Measurements from ENCODE around the gene TRPV4. TPM values are rescaled to one million over a fixed set of nuclear protein-coding genes. Genes with fewer than 3 reads are reported as not detected.

Gene TRPV4
- total RNA-seq: not detected
- not detected for polyA plus RNA-seq
- total RNA-seq: 0 to 0.09 (median 0) reads per million in 6 experiments

GRCh38 chr12:109833307-109834189 lies at the start of gene TRPV4:
Gene TRPV4, minus strand, starts transcription at chr12:109833398. Its CDS starts 18,602 bp downstream, at chr12:109814796.
- POLR2A ChIA-PET: no interaction called here
- Mint-ChIP-seq H3K4me1 (peaks cover 1 to 5% (median 4%) of the 10 kb centered on the region in 4 donors), H3K27me3 (peaks cover 17 to 51% (median 21%) of the 10 kb centered on the region in 5 donors), H3K9me3 (no peaks in the 10 kb centered on the region), H3K27ac (peak within 1 kb of the TSS in 1 of 10 donors; percentile 13), H3K36me3 (no peaks in the 10 kb centered on the region), H3K4me3 (peak within 1 kb of the TSS in 8 of 10 donors; percentile 7 to 57 (median 38))
- no peak for ATAC-seq
- DNase-seq: no peak

GRCh38 chr12:109881752-109882151 lies 48.6 kb upstream of the TRPV4 start:
- peak overlapping the region in 4 of 10 donors; percentile 0 to 94 (median 65) for H3K27ac Mint-ChIP-seq

GRCh38 chr12:109880938-109881337 lies 47.7 kb upstream of the TRPV4 start:
- POLR2A ChIA-PET: interaction anchor here (1.1 to 1.5 kb wide), 2 partner anchors 8 to 9 kb away, joined by 4 read pairs; no protein-coding TSS in a partner anchor

More at GRCh38 chr12:109881752-109882151, 48.6 kb upstream of the TRPV4 start:
- H3K27me3 Mint-ChIP-seq: peaks cover 0 to 1% (median 0%) of the 10 kb centered on the region in 5 donors
- ATAC-seq (no peak), DNase-seq (no peak)
- H3K36me3 Mint-ChIP-seq: no peaks in the 10 kb centered on the region
- POLR2A ChIA-PET: no interaction called here
- peak overlapping the region in 4 of 10 donors; percentile 86 to 98 (median 90) for H3K4me3 Mint-ChIP-seq
- H3K9me3 Mint-ChIP-seq: no peaks in the 10 kb centered on the region
- H3K4me1 Mint-ChIP-seq: peaks cover 20 to 45% (median 37%) of the 10 kb centered on the region in 4 donors

GRCh38 chr12:109880043-109880931 lies 47.1 kb upstream of the TRPV4 start, which contains the start of gene GLTP:
Gene GLTP, minus strand, starts transcription at chr12:109880541. Its CDS starts 167 bp downstream, at chr12:109880374.
- Mint-ChIP-seq H3K27me3 (peaks cover 0 to 1% (median 0%) of the 10 kb centered on the region in 5 donors), H3K36me3 (no peaks in the 10 kb centered on the region), H3K4me1 (peaks cover 23 to 58% (median 51%) of the 10 kb centered on the region in 4 donors), H3K4me3 (peak within 1 kb of the TSS; percentile 89 to 98 (median 96)), H3K9me3 (no peaks in the 10 kb centered on the region), H3K27ac (peak within 1 kb of the TSS; percentile 87 to 99 (median 96))
- DNase-seq: peak; percentile 83 to 95 (median 91)
- ATAC-seq: peak; percentile 95 to 96
- POLR2A ChIA-PET: interaction anchor here (1.1 to 1.5 kb wide), 2 partner anchors 8 to 10 kb away, joined by 4 read pairs; no protein-coding TSS in a partner anchor

More at GRCh38 chr12:109880938-109881337, 47.7 kb upstream of the TRPV4 start:
- H3K27ac Mint-ChIP-seq: peak overlapping the region; percentile 83 to 98 (median 94)
- no peaks in the 10 kb centered on the region for H3K36me3 Mint-ChIP-seq
- peak overlapping the region; percentile 69 to 98 (median 86) for H3K4me3 Mint-ChIP-seq
- H3K9me3 Mint-ChIP-seq: no peaks in the 10 kb centered on the region
- H3K4me1 Mint-ChIP-seq: peaks cover 20 to 52% (median 44%) of the 10 kb centered on the region in 4 donors
- DNase-seq (peak in 2 of 10 donors; percentile 4 to 13), ATAC-seq (no peak)
- peaks cover 0 to 1% (median 0%) of the 10 kb centered on the region in 5 donors for H3K27me3 Mint-ChIP-seq

- Mint-ChIP-seq H3K4me1 (peaks cover 27 to 64% (median 57%) of the 10 kb centered on the region in 4 donors), H3K27ac (peak overlapping the region; percentile 83 to 99 (median 96)), H3K27me3 (peaks cover 0 to 1% (median 0%) of the 10 kb centered on the region in 5 donors), H3K9me3 (no peaks in the 10 kb centered on the region), H3K4me3 (peak overlapping the region; percentile 89 to 98 (median 95)), H3K36me3 (peaks cover 0 to under 1% (median 0%) of the 10 kb centered on the region in 3 donors)
- POLR2A ChIA-PET: interaction anchor here (1.5 kb wide), 1 partner anchor 9 kb away, joined by 4 read pairs; no protein-coding TSS in a partner anchor
- peak in 3 of 10 donors; percentile 7 to 14 (median 8) for DNase-seq
- no peak for ATAC-seq
These were observed 46.3 kb upstream of the TRPV4 start for GRCh38 chr12:109879351-109880042.

- DNase-seq (no peak), ATAC-seq (no peak)
- Mint-ChIP-seq H3K27ac (peak overlapping the region; percentile 11 to 99 (median 90)), H3K4me3 (peak overlapping the region; percentile 89 to 98 (median 95)), H3K36me3 (peaks cover 0 to 8% (median 0%) of the 10 kb centered on the region in 3 donors), H3K4me1 (peaks cover 27 to 68% (median 59%) of the 10 kb centered on the region in 4 donors), H3K9me3 (no peaks in the 10 kb centered on the region), H3K27me3 (peaks cover 0 to 1% (median 0%) of the 10 kb centered on the region in 5 donors)
- POLR2A ChIA-PET: interaction anchor here (0.8 kb wide), 1 partner anchor 24 kb away, joined by 3 read pairs; no protein-coding TSS in a partner anchor
These were observed 45.6 kb upstream of the TRPV4 start for GRCh38 chr12:109878749-109879148.

- peak overlapping the region in 8 of 10 donors; percentile 14 to 96 (median 77) for H3K27ac Mint-ChIP-seq
- peak overlapping the region in 9 of 10 donors; percentile 91 to 98 (median 96) for H3K4me3 Mint-ChIP-seq
- ATAC-seq (no peak), DNase-seq (no peak)
- POLR2A ChIA-PET: interaction anchor here (0.8 kb wide), 1 partner anchor 23 kb away, joined by 3 read pairs; no protein-coding TSS in a partner anchor
- H3K9me3 Mint-ChIP-seq: no peaks in the 10 kb centered on the region
- peaks cover 27 to 68% (median 60%) of the 10 kb centered on the region in 4 donors for H3K4me1 Mint-ChIP-seq
- H3K27me3 Mint-ChIP-seq: peaks cover 0 to 1% (median 0%) of the 10 kb centered on the region in 5 donors
- peaks cover 0 to 9% (median 0%) of the 10 kb centered on the region in 3 donors for H3K36me3 Mint-ChIP-seq
These were observed 45.0 kb upstream of the TRPV4 start for GRCh38 chr12:109878247-109878625.

GRCh38 chr12:109877504-109878246 lies 44.5 kb upstream of the TRPV4 start:
- Mint-ChIP-seq H3K27ac (peak overlapping the region in 7 of 10 donors; percentile 50 to 96 (median 69)), H3K27me3 (peaks cover 0 to 1% (median 0%) of the 10 kb centered on the region in 5 donors), H3K36me3 (peaks cover 0 to 12% (median 0%) of the 10 kb centered on the region in 3 donors), H3K4me1 (peaks cover 27 to 71% (median 61%) of the 10 kb centered on the region in 4 donors), H3K9me3 (no peaks in the 10 kb centered on the region), H3K4me3 (peak overlapping the region in 9 of 10 donors; percentile 36 to 98 (median 51))
- DNase-seq (no peak), ATAC-seq (no peak)
- POLR2A ChIA-PET: interaction anchor here (0.6 kb wide), 1 partner anchor 14 kb away, joined by 4 read pairs; no protein-coding TSS in a partner anchor

- peaks cover 27 to 73% (median 63%) of the 10 kb centered on the region in 4 donors for H3K4me1 Mint-ChIP-seq
- H3K9me3 Mint-ChIP-seq: no peaks in the 10 kb centered on the region
- DNase-seq (no peak), ATAC-seq (no peak)
- H3K4me3 Mint-ChIP-seq: peak overlapping the region in 1 of 10 donors; percentile 33
- H3K27me3 Mint-ChIP-seq: no peaks in the 10 kb centered on the region
- POLR2A ChIA-PET: interaction anchor here (1.0 kb wide), 1 partner anchor 356 kb away, joined by 3 read pairs; no protein-coding TSS in a partner anchor
- peak overlapping the region in 3 of 10 donors; percentile 15 to 63 (median 52) for H3K27ac Mint-ChIP-seq
- peaks cover 0 to 16% (median 0%) of the 10 kb centered on the region in 3 donors for H3K36me3 Mint-ChIP-seq
These were observed 43.2 kb upstream of the TRPV4 start for GRCh38 chr12:109876406-109876805.

GRCh38 chr12:109875572-109876131 lies 42.5 kb upstream of the TRPV4 start:
- Mint-ChIP-seq H3K27me3 (no peaks in the 10 kb centered on the region), H3K9me3 (no peaks in the 10 kb centered on the region), H3K4me3 (peak overlapping the region in 1 of 10 donors; percentile 29), H3K4me1 (peaks cover 26 to 69% (median 59%) of the 10 kb centered on the region in 4 donors), H3K27ac (peak overlapping the region in 2 of 10 donors; percentile 7 to 36), H3K36me3 (peaks cover 0 to 18% (median 0%) of the 10 kb centered on the region in 3 donors)
- DNase-seq: no peak
- no peak for ATAC-seq
- POLR2A ChIA-PET: interaction anchor here (1.0 kb wide), 1 partner anchor 355 kb away, joined by 3 read pairs; no protein-coding TSS in a partner anchor

Measured in naive thymus-derived CD8-positive, alpha-beta T cell (primary cell).